GM12892 (cell line): ENCODE data around the gene TRMT44.
"Not testable (repeated sequence)": the region's sequence is repeated elsewhere in the genome, so short reads cannot be mapped to it uniquely, and the experiment has no call there.

ENCODE experiments used
- DNase-seq: peaks from one replicate; pipeline ENCODE4 v3.0.0; 2011; ENCODE audit not compliant: insufficient read length
- FAIRE-seq: peaks from 2 replicates; lab custom pipeline; 2011; peaks lifted over from hg19 to GRCh38; lab: Jason Lieb, UNC
- POLR2A ChIP-seq: IDR thresholded peaks from 2 replicates; pipeline ENCODE4 v1.6.1; 2011; ENCODE audit warnings: low read depth, low read length, control low read depth
- POLR2AphosphoS5 ChIP-seq: IDR thresholded peaks from 2 replicates; pipeline ENCODE4 v1.6.1; 2011; ENCODE audit warnings: low read depth, low read length, control low read depth
- TAF1 ChIP-seq: IDR thresholded peaks from 2 replicates; pipeline ENCODE4 v1.6.1; 2011; ENCODE audit warnings: low read depth, mild to moderate bottlenecking, control low read depth, low read length, borderline replicate concordance

Gene TRMT44

GRCh38 chr4:8473920-8474590, 33.5 kb downstream of the TRMT44 start:
- FAIRE-seq (no peak), DNase-seq (no peak)
- TF ChIP-seq POLR2A (no peak), TAF1 (no peak), POLR2AphosphoS5 (no peak)

GRCh38 chr4:8474856-8475255, 34.3 kb downstream of the TRMT44 start:
- TF ChIP-seq POLR2AphosphoS5 (no peak), POLR2A (no peak), TAF1 (no peak)
- DNase-seq (no peak), FAIRE-seq (no peak)

GRCh38 chr4:8475751-8476575, 35.4 kb downstream of the TRMT44 start:
- no peak for TF ChIP-seq POLR2A
- no peak for TF ChIP-seq TAF1
- no peak for TF ChIP-seq POLR2AphosphoS5
- DNase-seq (no peak), FAIRE-seq (no peak)

GRCh38 chr4:8477095-8477635, 36.6 kb downstream of the TRMT44 start:
- TF ChIP-seq TAF1, result no peak
- TF ChIP-seq POLR2AphosphoS5, result no peak
- no peak for TF ChIP-seq POLR2A
- FAIRE-seq (no peak), DNase-seq (no peak)

GRCh38 chr4:8477676-8478075, 37.1 kb downstream of the TRMT44 start:
- FAIRE-seq, result no peak
- no peak for DNase-seq

GRCh38 chr4:8478371-8478770, 37.8 kb downstream of the TRMT44 start:
- FAIRE-seq, result no peak
- DNase-seq, result no peak
- no peak for TF ChIP-seq POLR2A
- TF ChIP-seq POLR2AphosphoS5, result no peak
- TF ChIP-seq TAF1, result no peak

More at GRCh38 chr4:8477676-8478075, 37.1 kb downstream of the TRMT44 start:
- no peak for TF ChIP-seq POLR2AphosphoS5
- TF ChIP-seq TAF1, result no peak
- TF ChIP-seq POLR2A, result no peak

- FAIRE-seq, result no peak
Measured at GRCh38 chr4:8478801-8479744, 38.5 kb downstream of the TRMT44 start.

GRCh38 chr4:8480221-8480620, 39.6 kb downstream of the TRMT44 start:
- FAIRE-seq (no peak), DNase-seq (no peak)
- TF ChIP-seq TAF1, result no peak
- TF ChIP-seq POLR2AphosphoS5, result no peak
- TF ChIP-seq POLR2A, result no peak

More at GRCh38 chr4:8478801-8479744, 38.5 kb downstream of the TRMT44 start:
- TF ChIP-seq POLR2AphosphoS5 (no peak), TAF1 (no peak), POLR2A (no peak)
- DNase-seq, result no peak

GRCh38 chr4:8486643-8487042, 46.1 kb downstream of the TRMT44 start:
- not testable (repeated sequence) for DNase-seq, FAIRE-seq

GRCh38 chr4:8488791-8489369, 48.3 kb downstream of the TRMT44 start:
- TF ChIP-seq TAF1 (no peak), POLR2AphosphoS5 (no peak), POLR2A (no peak)
- DNase-seq, result no peak
- no peak for FAIRE-seq

GRCh38 chr4:8491478-8491877, 50.9 kb downstream of the TRMT44 start:
- not testable (repeated sequence) for FAIRE-seq

More at GRCh38 chr4:8491478-8491877, 50.9 kb downstream of the TRMT44 start:
- DNase-seq, result not testable (repeated sequence)
